Transverse colon (tissue), 4 donors: ENCODE data around the gene KAT2B. TPM values are rescaled to one million over a fixed set of nuclear protein-coding genes. Genes with fewer than 3 reads are reported as not detected.

Source experiments
- DNase-seq: peaks from one replicate; pipeline ENCODE4 v3.0.0-alpha.2; 2019
- H3K27ac ChIP-seq, 4 donors: fragments of 200-600 bp; sonication (generic); 2 replicates each; pipeline ENCODE4 v1.5.1; 2016 to 2018; ENCODE audit warnings: inconsistent platforms in 4 of 4
- H3K27me3 ChIP-seq: fragments of 200-600 bp; sonication (generic); 2 replicates; pipeline ENCODE4 v1.5.1; 2017; ENCODE audit warnings: inconsistent platforms
- H3K36me3 ChIP-seq, 4 donors: fragments of 200-600 bp; sonication (generic); 2 replicates each; pipeline ENCODE4 v1.5.1; 2017 to 2019; ENCODE audit warnings: inconsistent platforms in 4 of 4
- H3K4me1 ChIP-seq, 4 donors: fragments of 200-600 bp; sonication (generic); 2 replicates each; pipeline ENCODE4 v1.5.1; 2017 to 2020; ENCODE audit warnings: inconsistent platforms in 4 of 4
- H3K4me3 ChIP-seq, 4 donors: fragments of 200-600 bp; sonication (generic); 1 replicate in 1 of 4; 2 replicates in 3 of 4; pipeline versions ENCODE4 v1.5.1 to v1.6.1; 2017 to 2019; ENCODE audit warnings: inconsistent platforms in 4 of 4
- H3K9me3 ChIP-seq, 2 donors: fragments of 200-600 bp; sonication (generic); 2 replicates each; pipeline ENCODE4 v1.5.1; 2017 to 2019; ENCODE audit warnings: inconsistent platforms in 2 of 2
- CTCF ChIP-seq, 5 experiments: fragments of 200-600 bp in 3 of 5; fragments of 450-650 bp in 2 of 5; sonication (generic) in 3 of 5; IDR thresholded peaks; 1 replicate in 2 of 5; 2 replicates in 3 of 5; pipeline ENCODE4 v1.5.1; 2016 to 2017; ENCODE audit warnings: antibody characterized with exemption in 5 of 5, inconsistent platforms in 3 of 5, mild to moderate bottlenecking in 2 of 5, moderate library complexity in 1 of 5
- EP300 ChIP-seq: sonication (generic); formaldehyde crosslinking; IDR thresholded peaks from one replicate; pipeline ENCODE4 v1.6.1; 2017; ENCODE audit warnings: antibody characterized with exemption, low read depth
- POLR2A ChIP-seq: fragments of 450-650 bp; IDR thresholded peaks from one replicate; pipeline ENCODE4 v1.6.1; 2016; ENCODE audit warnings: antibody characterized with exemption, mild to moderate bottlenecking, moderate library complexity
- POLR2AphosphoS5 ChIP-seq, 3 donors: sonication (generic); formaldehyde crosslinking; IDR thresholded peaks; one replicate each; pipeline ENCODE4 v1.6.1; 2016; ENCODE audit warnings: antibody characterized with exemption in 3 of 3
- WGBS, 2 donors: methylation state at CpG; one replicate each; pipeline ENCODE4 v1.1.5; 2018; ENCODE audit warnings: low coverage in 1 of 2; 5-methylcytosine and 5-hydroxymethylcytosine counted together
- in situ Hi-C, 4 donors: fragments of 200-750 bp; cut with MboI; loops; one replicate each; pipeline versions ENCODE4 v1.15.0 to v1.15.1; 2017; ENCODE audit warnings: low sequenced_read_pairs in 3 of 4, low pct_ligation_motif_present in 1 of 4, low pct_unique_long_range_greater_than_20kb in 1 of 4
- intact Hi-C: fragments of 100-400 bp; cut with DNase I; formaldehyde crosslinking; loops from one replicate; pipeline ENCODE4 v1.15.1; 2023; ENCODE audit warnings: low total_unique reads
- total RNA-seq, 4 donors: library from RNA; depleted of rRNA; stranded (reverse); fragments of >200 nt; gene quantifications; one replicate each; pipeline ENCODE4 v1.1.0, GENCODE V29; 2016

Gene KAT2B
- total RNA-seq, 4 donors from 2014 or later = 21.3 to 35.5 (median 30.2) TPM

GRCh38 chr3:20099060-20099459 is 58.8 kb downstream of the KAT2B start:
- H3K36me3 ChIP-seq = no peaks in the 10 kb centered on the region
- 79 to 80% methylated on average over 2 to 6 of the region's 6 CpGs for WGBS, 2 donors
- no peaks in the 10 kb centered on the region for H3K4me1 ChIP-seq
- DNase-seq = no peak
- H3K4me3 ChIP-seq = no peak overlapping the region
- intact Hi-C loops (loop anchor here (10.0 kb wide), 1 partner anchor 856 kb away; no protein-coding TSS in a partner anchor), in situ Hi-C loops (no loop called here)
- no peaks in the 10 kb centered on the region for H3K27me3 ChIP-seq
- H3K27ac ChIP-seq = no peak overlapping the region
- TF ChIP-seq CTCF (IDR thresholded peaks at IDR 0.05) (no peak), EP300 (no peak), POLR2A (no peak), POLR2AphosphoS5 (IDR thresholded peaks at IDR 0.05) (no peak)
- H3K9me3 ChIP-seq = no peaks in the 10 kb centered on the region

GRCh38 chr3:20100151-20100550 is 59.9 kb downstream of the KAT2B start:
- Histone ChIP-seq H3K4me3 (no peak overlapping the region), H3K4me1 (no peaks in the 10 kb centered on the region), H3K27me3 (no peaks in the 10 kb centered on the region), H3K9me3 (no peaks in the 10 kb centered on the region), H3K36me3 (no peaks in the 10 kb centered on the region), H3K27ac (no peak overlapping the region)
- intact Hi-C loops = no loop called here
- no peak for DNase-seq
- in situ Hi-C loops = no loop called here
- TF ChIP-seq POLR2AphosphoS5 (IDR thresholded peaks at IDR 0.05) = no peak
- no peak for TF ChIP-seq CTCF (IDR thresholded peaks at IDR 0.05)
- no peak for TF ChIP-seq POLR2A
- TF ChIP-seq EP300 = no peak
- 77 to 100% methylated on average over 1 of the region's 1 CpG for WGBS, 2 donors

- intact Hi-C loops (no loop called here), in situ Hi-C loops (no loop called here)
- H3K9me3 ChIP-seq = no peaks in the 10 kb centered on the region
- 93 to 97% methylated on average over 3 to 5 of the region's 5 CpGs for WGBS, 2 donors
- H3K4me3 ChIP-seq = no peak overlapping the region
- no peak overlapping the region for H3K27ac ChIP-seq
- H3K36me3 ChIP-seq = no peaks in the 10 kb centered on the region
- no peak for TF ChIP-seq POLR2A
- TF ChIP-seq POLR2AphosphoS5 (IDR thresholded peaks at IDR 0.05) = no peak
- no peak for TF ChIP-seq CTCF (IDR thresholded peaks at IDR 0.05)
- no peak for TF ChIP-seq EP300
- H3K27me3 ChIP-seq = no peaks in the 10 kb centered on the region
- no peaks in the 10 kb centered on the region for H3K4me1 ChIP-seq
- DNase-seq = no peak
These were observed 60.8 kb downstream of the KAT2B start for GRCh38 chr3:20101041-20101440.

- no peak overlapping the region for H3K4me3 ChIP-seq
- TF ChIP-seq CTCF (IDR thresholded peaks at IDR 0.05) (no peak), POLR2A (no peak), EP300 (no peak), POLR2AphosphoS5 (IDR thresholded peaks at IDR 0.05) (no peak)
- intact Hi-C loops = no loop called here
- H3K27ac ChIP-seq = no peak overlapping the region
- 100% methylated on average over 1 of the region's 1 CpG for WGBS, 2 donors
- H3K27me3 ChIP-seq = no peaks in the 10 kb centered on the region
- H3K36me3 ChIP-seq = no peaks in the 10 kb centered on the region
- H3K4me1 ChIP-seq = no peaks in the 10 kb centered on the region
- in situ Hi-C loops = no loop called here
- H3K9me3 ChIP-seq = no peaks in the 10 kb centered on the region
- no peak for DNase-seq
These were observed 63.5 kb downstream of the KAT2B start for GRCh38 chr3:20103731-20104130.
